ENCODE results near the gene NRIP3. TPM values are rescaled to one million over a fixed set of nuclear protein-coding genes. Genes with fewer than 3 reads are reported as not detected.
A peak's percentile ranks its signal among the peaks of the same experiment; 100 is the strongest.
"Not testable (repeated sequence)": the region's sequence is repeated elsewhere in the genome, so short reads cannot be mapped to it uniquely, and the experiment has no call there.

The NRIP3 gene
- total RNA-seq, 1 experiment from 2014 or later: 1.9 TPM

DNA sequence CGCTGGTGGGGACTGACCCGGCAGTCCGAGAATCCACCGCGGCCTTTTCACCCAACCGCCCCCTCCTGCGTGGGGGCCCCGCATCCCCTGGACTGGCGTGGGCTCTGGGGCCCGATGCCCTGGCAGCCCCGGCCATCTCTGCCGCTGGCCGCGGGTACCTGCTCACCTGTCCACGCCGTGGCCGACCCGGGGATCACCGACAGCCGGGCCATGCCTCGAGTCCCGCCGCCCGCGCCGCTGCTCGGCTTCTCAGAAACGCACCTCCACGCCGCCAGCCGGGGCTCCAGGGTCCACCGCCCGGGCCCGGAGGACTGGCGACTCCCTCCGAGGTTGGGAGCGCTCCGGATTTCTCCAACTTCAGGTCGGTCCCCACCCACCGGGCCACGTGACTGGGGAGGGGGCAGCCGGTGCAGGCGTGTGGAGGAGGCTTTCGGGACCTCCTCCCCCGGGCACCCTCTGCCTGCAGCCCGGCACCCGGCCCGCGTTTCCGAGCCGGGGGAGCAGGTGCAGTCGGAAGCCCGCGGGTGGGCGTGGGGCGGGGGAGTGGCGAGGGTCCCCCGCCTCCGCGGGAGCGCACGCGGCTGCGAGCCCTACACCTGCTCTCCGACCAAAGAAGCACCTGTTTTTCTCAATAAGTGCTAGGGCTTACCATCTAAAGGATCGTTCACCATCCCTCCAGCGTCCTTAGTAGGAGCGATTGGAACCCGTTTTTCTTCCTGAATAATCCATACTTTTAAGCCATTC is 554 bp upstream of the NRIP3 start:
- no peaks in the 10 kb centered on the region for H3K36me3 ChIP-seq (replicated peaks; ENCODE audit: control insufficient read depth, insufficient read depth, low read length)
- DNase-seq: peak; percentile 90
- peaks cover 58% of the 10 kb centered on the region for H3K27me3 ChIP-seq (ENCODE audit: control insufficient read depth, insufficient read depth, low read length)
- peak overlapping the region; percentile 57 for H3K4me3 ChIP-seq (ENCODE audit: insufficient read depth, low read depth, low read length)

DNA sequence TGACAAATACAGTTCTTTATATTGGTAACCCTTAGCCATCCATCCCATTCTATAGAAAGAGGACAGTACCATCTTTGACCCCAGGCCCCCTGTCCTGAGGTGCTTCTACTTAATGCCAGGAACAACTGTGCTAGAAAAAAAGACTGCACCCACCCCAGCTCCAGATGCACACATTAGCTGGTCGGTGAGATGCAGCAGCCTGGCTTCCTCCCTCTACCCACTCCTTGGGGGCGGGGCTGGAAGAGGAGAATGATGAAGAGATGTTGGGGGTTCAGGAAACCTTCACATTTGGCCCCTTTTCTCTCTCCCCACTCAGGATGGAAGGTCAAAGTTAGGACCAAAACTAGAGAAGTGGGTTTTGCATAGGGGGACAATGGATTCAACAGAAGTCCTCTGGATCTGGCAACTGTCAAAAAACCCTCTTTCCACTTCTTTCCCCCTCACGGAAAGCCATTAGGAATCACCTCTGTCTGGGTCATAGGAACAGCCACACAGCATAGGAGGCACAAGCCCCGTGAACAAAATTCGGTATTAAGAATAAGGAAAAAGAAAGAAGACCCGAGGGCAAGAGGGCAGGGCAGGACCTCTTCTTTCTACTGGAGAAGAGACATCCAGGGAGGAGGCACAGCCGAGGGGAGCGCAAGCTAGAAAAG is 755 bp downstream of the NRIP3 start:
- no peaks in the 10 kb centered on the region for H3K36me3 ChIP-seq (replicated peaks; ENCODE audit: control insufficient read depth, insufficient read depth, low read length)
- H3K4me3 ChIP-seq (ENCODE audit: insufficient read depth, low read depth, low read length): peak overlapping the region; percentile 57
- DNase-seq: peak; percentile 40
- peaks cover 58% of the 10 kb centered on the region for H3K27me3 ChIP-seq (ENCODE audit: control insufficient read depth, insufficient read depth, low read length)

- H3K27me3 ChIP-seq (ENCODE audit: control insufficient read depth, insufficient read depth, low read length): peaks cover 54% of the 10 kb centered on the region
- no peak overlapping the region for H3K4me3 ChIP-seq (ENCODE audit: insufficient read depth, low read depth, low read length)
These were observed 2.1 kb downstream of the NRIP3 start for GRCh38 chr11:9001736-9002135.

DNA sequence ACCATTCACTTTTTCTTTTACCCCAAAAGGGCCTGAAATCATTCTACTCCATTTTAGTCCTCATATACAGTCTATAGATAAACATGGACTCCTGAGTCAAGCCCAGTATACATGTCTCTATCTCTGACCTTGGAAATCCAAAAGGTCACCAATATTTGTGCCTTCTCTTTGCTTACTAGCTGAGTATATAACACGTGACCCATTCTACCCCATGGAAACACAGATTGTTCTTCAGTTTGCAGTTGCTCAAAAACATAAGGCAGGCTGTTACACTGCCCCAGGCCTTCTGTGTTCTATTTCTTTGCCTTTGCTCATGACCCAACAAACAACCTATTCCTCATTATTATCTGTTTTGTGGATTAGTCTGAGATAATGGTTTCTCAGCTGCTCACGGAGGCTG is 5.8 kb downstream of the NRIP3 start:
- Histone ChIP-seq H3K4me3 (ENCODE audit: insufficient read depth, low read depth, low read length) (no peak overlapping the region), H3K27me3 (ENCODE audit: control insufficient read depth, insufficient read depth, low read length) (peaks cover 18% of the 10 kb centered on the region), H3K36me3 (replicated peaks; ENCODE audit: control insufficient read depth, insufficient read depth, low read length) (no peaks in the 10 kb centered on the region)
- DNase-seq: no peak

More at GRCh38 chr11:9001736-9002135, 2.1 kb downstream of the NRIP3 start:
- H3K36me3 ChIP-seq (replicated peaks; ENCODE audit: control insufficient read depth, insufficient read depth, low read length): no peaks in the 10 kb centered on the region
- DNase-seq: no peak

GRCh38 chr11:8997451-8997850 is 6.3 kb downstream of the NRIP3 start:
- Histone ChIP-seq H3K36me3 (replicated peaks; ENCODE audit: control insufficient read depth, insufficient read depth, low read length) (no peaks in the 10 kb centered on the region), H3K27me3 (ENCODE audit: control insufficient read depth, insufficient read depth, low read length) (peaks cover 13% of the 10 kb centered on the region), H3K4me3 (ENCODE audit: insufficient read depth, low read depth, low read length) (no peak overlapping the region)
- no peak for DNase-seq

- H3K27me3 ChIP-seq (ENCODE audit: control insufficient read depth, insufficient read depth, low read length): no peaks in the 10 kb centered on the region
- H3K36me3 ChIP-seq (replicated peaks; ENCODE audit: control insufficient read depth, insufficient read depth, low read length): no peaks in the 10 kb centered on the region
- no peak overlapping the region for H3K4me3 ChIP-seq (ENCODE audit: insufficient read depth, low read depth, low read length)
- peak; percentile 26 for DNase-seq
These were observed 14.3 kb downstream of the NRIP3 start for GRCh38 chr11:8989453-8989852.

DNA sequence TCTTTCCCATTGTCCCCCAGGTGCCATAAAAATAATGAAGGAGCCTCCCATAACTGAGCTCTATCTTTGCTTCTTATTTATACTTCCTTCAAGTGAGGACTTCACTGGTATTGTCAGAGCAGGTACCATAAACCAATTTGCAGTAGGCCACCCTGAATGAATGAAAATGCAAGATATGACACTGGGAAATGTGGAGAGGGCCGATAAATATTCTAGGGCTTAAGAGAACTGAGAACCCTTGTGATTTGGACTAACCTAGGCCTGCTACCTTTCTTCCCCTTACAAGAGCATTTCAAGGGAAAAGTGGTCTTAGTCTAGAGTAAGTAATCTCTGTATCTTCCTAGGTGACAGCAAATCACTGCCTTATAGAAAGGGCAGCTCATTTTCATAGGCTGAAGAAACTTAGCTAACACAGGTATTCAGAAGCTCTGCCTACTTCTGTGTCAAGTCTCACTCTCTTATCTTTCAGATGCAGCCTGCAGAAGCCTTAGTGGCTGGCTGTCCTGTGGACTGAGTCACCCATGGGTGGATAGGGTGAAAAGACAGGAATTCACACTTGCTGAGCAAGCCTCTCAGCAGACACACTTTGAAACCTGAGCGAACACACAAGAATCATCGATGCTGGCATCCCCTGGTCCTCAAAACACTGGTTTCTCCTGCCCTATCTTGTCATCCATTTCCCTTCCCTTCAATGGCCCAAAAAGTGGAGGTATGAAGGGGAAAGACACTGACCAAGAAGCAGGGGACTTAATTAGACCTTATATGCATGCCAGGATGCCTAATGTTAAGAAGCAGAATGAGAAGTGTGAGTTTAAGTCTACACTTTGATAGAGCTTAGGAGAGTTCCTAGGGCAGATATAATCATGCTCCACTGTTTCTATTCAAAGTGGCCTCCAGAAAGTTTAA is 15.2 kb downstream of the NRIP3 start:
- Histone ChIP-seq H3K36me3 (replicated peaks; ENCODE audit: control insufficient read depth, insufficient read depth, low read length) (no peaks in the 10 kb centered on the region), H3K27me3 (ENCODE audit: control insufficient read depth, insufficient read depth, low read length) (no peaks in the 10 kb centered on the region), H3K4me3 (ENCODE audit: insufficient read depth, low read depth, low read length) (no peak overlapping the region)
- DNase-seq: no peak

DNA sequence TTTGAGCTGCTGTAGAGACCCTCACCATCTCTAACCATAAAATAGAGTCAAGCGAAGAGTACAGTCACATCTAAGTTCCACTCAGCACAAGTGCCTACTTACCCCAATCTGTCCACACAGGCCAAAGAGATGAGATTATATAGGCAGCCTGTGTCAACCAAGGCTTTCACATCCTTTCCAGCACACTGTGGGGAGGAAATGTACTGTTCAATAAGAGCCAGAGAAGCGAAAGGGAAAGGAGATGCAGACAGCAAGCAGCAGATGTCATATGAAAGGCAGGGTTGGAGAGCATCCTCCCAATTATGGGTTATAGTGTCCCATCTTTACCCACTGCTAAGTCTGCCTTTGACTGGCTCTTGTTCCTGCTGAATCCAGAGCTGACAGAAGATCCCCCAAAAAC is 16.4 kb downstream of the NRIP3 start:
- Histone ChIP-seq H3K4me3 (ENCODE audit: insufficient read depth, low read depth, low read length) (no peak overlapping the region), H3K36me3 (replicated peaks; ENCODE audit: control insufficient read depth, insufficient read depth, low read length) (no peaks in the 10 kb centered on the region), H3K27me3 (ENCODE audit: control insufficient read depth, insufficient read depth, low read length) (no peaks in the 10 kb centered on the region)
- DNase-seq: no peak

DNA sequence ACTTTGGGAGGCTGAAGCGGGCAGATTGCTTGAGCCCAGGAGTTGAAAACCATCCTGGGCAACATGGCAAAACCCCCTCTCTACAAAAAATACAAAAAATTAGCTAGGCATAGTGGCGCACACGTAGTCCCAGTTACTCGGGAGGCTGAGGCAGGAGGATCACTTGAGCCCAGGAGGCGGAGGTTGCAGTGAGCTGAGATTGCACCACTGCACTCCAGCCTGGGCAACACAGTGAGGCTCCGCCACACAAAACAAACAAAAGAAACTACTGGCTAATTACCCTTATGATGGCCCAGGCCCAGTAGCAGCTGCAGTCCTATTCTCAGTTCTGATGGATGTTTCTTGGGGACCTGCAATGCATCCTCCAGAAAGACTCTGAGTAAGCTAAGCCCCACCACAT is 17.0 kb downstream of the NRIP3 start:
- not testable (repeated sequence) for H3K27me3 ChIP-seq (ENCODE audit: control insufficient read depth, insufficient read depth, low read length); DNase-seq; H3K4me3 ChIP-seq (ENCODE audit: insufficient read depth, low read depth, low read length); H3K36me3 ChIP-seq (replicated peaks; ENCODE audit: control insufficient read depth, insufficient read depth, low read length)

GRCh38 chr11:8985462-8985861 is 18.3 kb downstream of the NRIP3 start:
- no peaks in the 10 kb centered on the region for H3K36me3 ChIP-seq (replicated peaks; ENCODE audit: control insufficient read depth, insufficient read depth, low read length)
- no peak overlapping the region for H3K4me3 ChIP-seq (ENCODE audit: insufficient read depth, low read depth, low read length)
- no peak for DNase-seq
- no peaks in the 10 kb centered on the region for H3K27me3 ChIP-seq (ENCODE audit: control insufficient read depth, insufficient read depth, low read length)

DNA sequence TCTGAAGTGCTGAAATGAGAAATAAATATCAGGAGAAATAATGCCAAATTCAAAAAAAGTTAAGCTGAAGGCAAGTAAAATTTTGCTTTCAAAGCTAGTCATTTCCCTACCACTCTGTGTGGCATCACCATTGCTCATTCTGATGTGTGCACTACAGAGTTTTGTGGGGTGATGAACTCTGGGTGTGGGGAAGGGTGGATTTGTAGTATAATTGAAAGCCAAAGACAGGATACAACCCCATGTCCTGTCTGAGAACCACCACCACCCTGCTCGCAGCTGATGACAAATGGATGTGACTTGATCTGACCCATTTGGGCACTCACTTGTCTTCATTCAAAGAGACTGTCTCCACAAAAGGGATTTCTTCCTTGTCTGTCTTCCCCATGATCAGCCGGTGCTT is 20.2 kb downstream of the NRIP3 start:
- DNase-seq: no peak
- Histone ChIP-seq H3K36me3 (replicated peaks; ENCODE audit: control insufficient read depth, insufficient read depth, low read length) (no peaks in the 10 kb centered on the region), H3K4me3 (ENCODE audit: insufficient read depth, low read depth, low read length) (no peak overlapping the region), H3K27me3 (ENCODE audit: control insufficient read depth, insufficient read depth, low read length) (no peaks in the 10 kb centered on the region)

- H3K4me3 ChIP-seq (ENCODE audit: insufficient read depth, low read depth, low read length): no peak overlapping the region
- no peaks in the 10 kb centered on the region for H3K36me3 ChIP-seq (replicated peaks; ENCODE audit: control insufficient read depth, insufficient read depth, low read length)
- no peaks in the 10 kb centered on the region for H3K27me3 ChIP-seq (ENCODE audit: control insufficient read depth, insufficient read depth, low read length)
- DNase-seq: no peak
These were observed 23.3 kb downstream of the NRIP3 start for GRCh38 chr11:8980485-8980884.

- H3K27me3 ChIP-seq (ENCODE audit: control insufficient read depth, insufficient read depth, low read length); H3K4me3 ChIP-seq (ENCODE audit: insufficient read depth, low read depth, low read length); DNase-seq; H3K36me3 ChIP-seq (replicated peaks; ENCODE audit: control insufficient read depth, insufficient read depth, low read length): not testable (repeated sequence)
These were observed 24.4 kb downstream of the NRIP3 start for GRCh38 chr11:8979365-8979764.

GRCh38 chr11:8973121-8973520 is 30.7 kb downstream of the NRIP3 start:
- no peaks in the 10 kb centered on the region for H3K27me3 ChIP-seq (ENCODE audit: control insufficient read depth, insufficient read depth, low read length)
- DNase-seq: no peak
- no peaks in the 10 kb centered on the region; the same call in 1 of the 2 replicates for H3K36me3 ChIP-seq (replicated peaks; ENCODE audit: control insufficient read depth, insufficient read depth, low read length)
- no peak overlapping the region for H3K4me3 ChIP-seq (ENCODE audit: insufficient read depth, low read depth, low read length)

All from H7 (cell line).